ENCODE results near the gene PLCH2.

The PLCH2 gene

DNA sequence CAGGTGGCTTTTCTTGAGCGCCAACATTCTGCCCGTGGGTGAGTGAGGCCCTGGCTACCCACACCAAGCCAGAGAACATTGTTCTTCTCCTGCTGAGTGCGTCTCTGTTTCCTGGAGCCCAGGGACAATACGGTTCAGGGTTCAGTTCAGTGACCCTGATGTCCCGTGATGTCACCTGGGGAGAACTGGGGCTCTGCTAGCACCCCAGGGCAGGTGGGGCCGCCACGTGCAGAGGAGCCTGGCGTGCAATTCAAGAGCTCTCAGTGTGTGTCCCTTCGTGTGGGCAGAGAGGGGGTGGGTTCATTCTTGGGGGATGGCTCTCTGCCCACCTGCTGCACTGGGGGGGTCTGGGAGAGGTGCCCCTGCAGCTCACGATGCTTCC is 45.5 kb upstream of the PLCH2 start:
- DNase-seq (ENCODE audit: low read depth): no peak
- no peak overlapping the region for H3K4me3 ChIP-seq (ENCODE audit: low read depth, low read length)
- TF ChIP-seq, protein P1, sequence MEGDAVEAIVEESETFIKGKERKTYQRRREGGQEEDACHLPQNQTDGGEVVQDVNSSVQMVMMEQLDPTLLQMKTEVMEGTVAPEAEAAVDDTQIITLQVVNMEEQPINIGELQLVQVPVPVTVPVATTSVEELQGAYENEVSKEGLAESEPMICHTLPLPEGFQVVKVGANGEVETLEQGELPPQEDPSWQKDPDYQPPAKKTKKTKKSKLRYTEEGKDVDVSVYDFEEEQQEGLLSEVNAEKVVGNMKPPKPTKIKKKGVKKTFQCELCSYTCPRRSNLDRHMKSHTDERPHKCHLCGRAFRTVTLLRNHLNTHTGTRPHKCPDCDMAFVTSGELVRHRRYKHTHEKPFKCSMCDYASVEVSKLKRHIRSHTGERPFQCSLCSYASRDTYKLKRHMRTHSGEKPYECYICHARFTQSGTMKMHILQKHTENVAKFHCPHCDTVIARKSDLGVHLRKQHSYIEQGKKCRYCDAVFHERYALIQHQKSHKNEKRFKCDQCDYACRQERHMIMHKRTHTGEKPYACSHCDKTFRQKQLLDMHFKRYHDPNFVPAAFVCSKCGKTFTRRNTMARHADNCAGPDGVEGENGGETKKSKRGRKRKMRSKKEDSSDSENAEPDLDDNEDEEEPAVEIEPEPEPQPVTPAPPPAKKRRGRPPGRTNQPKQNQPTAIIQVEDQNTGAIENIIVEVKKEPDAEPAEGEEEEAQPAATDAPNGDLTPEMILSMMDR (IDR thresholded peaks at IDR 0.05; ENCODE audit: insufficient read depth, low read depth, low read length, missing control alignments): no peak

DNA sequence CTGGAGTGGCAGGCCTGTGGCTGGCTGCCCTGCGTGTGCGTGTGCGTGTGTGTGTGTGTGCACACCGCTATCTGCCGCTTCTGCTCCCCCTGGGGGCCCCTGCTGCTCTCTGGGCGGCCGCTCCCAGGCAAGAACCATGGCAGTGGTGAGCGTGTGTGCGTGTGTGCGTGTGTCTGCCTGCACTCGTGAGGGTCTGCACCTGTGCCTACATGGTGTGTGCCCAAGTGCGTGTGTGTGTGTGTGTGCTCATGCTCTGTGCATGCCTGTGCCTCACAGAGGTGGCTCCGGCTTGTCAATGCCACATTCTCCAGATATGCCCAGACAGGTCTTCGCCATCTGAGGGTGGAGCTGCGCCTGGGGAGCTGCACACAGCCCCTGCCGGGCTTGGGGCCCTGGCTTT is 45.0 kb upstream of the PLCH2 start:
- no peak for DNase-seq (ENCODE audit: low read depth)
- TF ChIP-seq, protein P1 (IDR thresholded peaks at IDR 0.05; ENCODE audit: insufficient read depth, low read depth, low read length, missing control alignments): no peak
- H3K4me3 ChIP-seq (ENCODE audit: low read depth, low read length): no peak overlapping the region

DNA sequence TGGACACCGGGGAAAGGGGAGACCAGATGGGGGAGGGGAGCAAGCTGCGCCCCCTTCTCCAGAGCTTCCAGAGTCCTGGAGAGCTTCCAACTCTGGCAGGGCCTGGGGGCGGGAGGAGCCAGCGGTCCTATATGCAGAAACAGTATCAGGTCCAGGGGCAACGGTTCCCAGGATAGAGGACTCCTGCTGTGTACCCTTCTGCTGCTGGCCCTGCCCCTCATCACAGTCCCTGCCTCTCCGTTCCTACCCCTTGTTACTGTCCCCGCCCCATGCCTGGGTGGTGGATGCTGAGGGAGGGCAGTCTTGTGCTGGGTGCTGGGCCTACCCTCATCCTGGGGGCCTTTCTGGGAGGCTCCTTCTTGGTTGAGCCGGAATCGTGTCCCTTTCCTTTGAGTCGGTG is 44.6 kb upstream of the PLCH2 start:
- H3K4me3 ChIP-seq (ENCODE audit: low read depth, low read length): no peak overlapping the region
- no peak for DNase-seq (ENCODE audit: low read depth)
- TF ChIP-seq, protein P1 (IDR thresholded peaks at IDR 0.05; ENCODE audit: insufficient read depth, low read depth, low read length, missing control alignments): no peak

DNA sequence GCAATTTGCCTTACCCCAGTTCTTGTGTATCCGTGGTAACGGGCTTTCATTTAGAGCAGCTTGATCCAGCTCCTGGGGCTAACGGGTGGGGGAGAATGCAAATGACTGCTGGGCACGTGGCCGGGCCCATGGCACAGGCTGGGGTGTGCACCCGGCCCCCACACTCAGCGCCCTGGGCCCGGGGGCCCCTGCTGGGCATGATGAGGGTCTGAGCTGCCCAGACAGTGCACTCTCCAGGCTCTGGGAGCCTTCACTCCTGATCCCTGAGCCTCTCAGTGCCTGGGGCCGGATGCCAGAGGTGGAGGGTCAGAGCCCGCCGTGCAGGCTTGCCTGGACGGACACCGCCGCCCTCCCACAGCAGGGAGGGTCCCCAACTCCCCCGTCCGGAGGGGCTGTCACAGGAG is 43.6 kb upstream of the PLCH2 start:
- TF ChIP-seq, protein P1 (IDR thresholded peaks at IDR 0.05; ENCODE audit: insufficient read depth, low read depth, low read length, missing control alignments): no peak
- H3K4me3 ChIP-seq (ENCODE audit: low read depth, low read length): no peak overlapping the region
- no peak for DNase-seq (ENCODE audit: low read depth)

DNA sequence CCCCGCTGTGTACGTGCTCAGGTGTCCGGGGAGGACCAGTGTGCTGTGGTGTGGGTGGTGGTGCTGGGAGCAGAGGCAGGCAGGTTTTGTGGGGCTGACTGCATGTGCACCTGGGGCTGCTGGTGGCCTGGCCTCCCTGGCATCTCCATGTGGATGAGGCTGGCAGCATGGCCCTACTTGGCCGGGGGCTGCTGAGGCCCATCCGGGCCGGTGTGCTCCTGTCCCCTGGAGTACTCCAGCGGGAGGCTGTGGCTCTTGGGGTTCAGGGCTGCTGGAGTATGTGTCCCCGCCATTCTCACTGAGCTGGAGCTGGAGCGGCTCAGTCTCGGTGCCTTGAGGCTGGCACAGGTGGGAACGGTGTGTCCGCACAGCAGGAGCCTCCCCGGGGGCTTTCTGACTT is 42.9 kb upstream of the PLCH2 start:
- TF ChIP-seq, protein P1 (IDR thresholded peaks at IDR 0.05; ENCODE audit: insufficient read depth, low read depth, low read length, missing control alignments): no peak
- no peak for DNase-seq (ENCODE audit: low read depth)

DNA sequence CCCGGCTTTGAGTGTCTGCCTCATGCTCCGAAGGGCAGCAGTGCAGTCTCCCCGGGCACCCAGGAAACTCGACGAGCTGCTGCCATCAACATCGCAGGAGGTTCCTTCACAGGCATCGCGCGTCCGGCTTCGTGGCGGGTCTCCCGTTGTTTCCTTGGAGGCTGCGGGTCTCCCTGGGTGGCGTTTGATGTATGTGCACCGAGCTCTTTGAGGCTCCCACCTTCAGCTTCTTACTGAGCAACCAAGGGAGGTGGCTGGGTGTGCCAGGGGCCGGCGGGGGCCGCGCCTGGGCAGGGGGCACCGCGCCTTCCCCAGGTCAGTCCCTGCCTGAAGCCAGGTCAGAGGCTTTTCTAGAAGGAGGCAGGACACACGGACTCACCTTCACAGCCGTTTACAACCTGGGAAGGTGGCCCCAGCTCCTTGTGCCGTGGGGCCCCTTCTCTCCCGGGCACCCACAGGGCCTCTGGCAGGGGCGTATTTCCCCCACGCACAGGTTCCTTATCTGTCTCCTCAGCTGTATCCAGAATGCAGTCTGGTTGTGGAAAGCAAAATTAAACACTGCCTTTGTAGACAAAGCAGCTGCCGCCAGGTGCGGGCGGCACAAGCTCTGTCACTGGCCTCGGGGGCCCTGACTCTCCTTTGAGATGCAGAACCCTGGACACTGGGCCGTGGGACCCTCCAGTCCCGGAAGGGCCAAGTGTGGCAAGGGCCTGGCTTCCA is 42.0 kb upstream of the PLCH2 start:
- no peak for DNase-seq (ENCODE audit: low read depth)
- H3K4me3 ChIP-seq (ENCODE audit: low read depth, low read length): no peak overlapping the region
- TF ChIP-seq, protein P1 (IDR thresholded peaks at IDR 0.05; ENCODE audit: insufficient read depth, low read depth, low read length, missing control alignments): no peak

More for the DNA sequence above, 42.9 kb upstream of the PLCH2 start:
- no peak overlapping the region for H3K4me3 ChIP-seq (ENCODE audit: low read depth, low read length)

DNA sequence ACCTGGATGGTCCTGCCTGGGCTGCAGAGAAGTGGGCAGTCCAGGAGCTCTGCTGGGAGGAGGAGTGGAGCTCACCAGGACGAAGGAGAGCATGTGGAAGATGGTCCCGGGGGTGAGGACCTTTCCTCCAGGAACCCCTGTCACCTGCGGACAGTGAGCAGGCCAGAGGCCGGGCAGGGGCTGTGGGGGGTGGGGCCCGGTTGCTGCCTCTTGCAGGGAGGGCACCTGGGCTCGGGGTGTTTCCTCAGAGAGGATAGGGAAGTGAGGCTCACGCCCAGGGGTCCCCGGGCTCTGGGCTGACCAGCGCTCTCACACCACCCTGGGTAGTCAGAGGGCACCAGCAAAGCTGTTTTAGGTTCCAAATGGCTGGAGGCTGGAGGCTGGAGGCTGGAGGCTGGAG is 41.0 kb upstream of the PLCH2 start:
- H3K4me3 ChIP-seq (ENCODE audit: low read depth, low read length): no peak overlapping the region
- TF ChIP-seq, protein P1 (IDR thresholded peaks at IDR 0.05; ENCODE audit: insufficient read depth, low read depth, low read length, missing control alignments): no peak
- DNase-seq (ENCODE audit: low read depth): no peak

All from GM12865 (cell line).